GM21381 (cell line): ENCODE measurements around the gene HNRNPLL.
A peak's percentile ranks its signal among the peaks of the same experiment; 100 is the strongest.
"Not testable (repeated sequence)": the region's sequence is repeated elsewhere in the genome, so short reads cannot be mapped to it uniquely, and the experiment has no call there.

Experiments used
- ATAC-seq: cut with Tn5 transposase; IDR thresholded peaks from one replicate; pipeline ENCODE4 v1.9.1; 2021; ENCODE audit warnings: mild to moderate bottlenecking, moderate library complexity; ENCODE audit not compliant: unreplicated experiment

The HNRNPLL gene

DNA sequence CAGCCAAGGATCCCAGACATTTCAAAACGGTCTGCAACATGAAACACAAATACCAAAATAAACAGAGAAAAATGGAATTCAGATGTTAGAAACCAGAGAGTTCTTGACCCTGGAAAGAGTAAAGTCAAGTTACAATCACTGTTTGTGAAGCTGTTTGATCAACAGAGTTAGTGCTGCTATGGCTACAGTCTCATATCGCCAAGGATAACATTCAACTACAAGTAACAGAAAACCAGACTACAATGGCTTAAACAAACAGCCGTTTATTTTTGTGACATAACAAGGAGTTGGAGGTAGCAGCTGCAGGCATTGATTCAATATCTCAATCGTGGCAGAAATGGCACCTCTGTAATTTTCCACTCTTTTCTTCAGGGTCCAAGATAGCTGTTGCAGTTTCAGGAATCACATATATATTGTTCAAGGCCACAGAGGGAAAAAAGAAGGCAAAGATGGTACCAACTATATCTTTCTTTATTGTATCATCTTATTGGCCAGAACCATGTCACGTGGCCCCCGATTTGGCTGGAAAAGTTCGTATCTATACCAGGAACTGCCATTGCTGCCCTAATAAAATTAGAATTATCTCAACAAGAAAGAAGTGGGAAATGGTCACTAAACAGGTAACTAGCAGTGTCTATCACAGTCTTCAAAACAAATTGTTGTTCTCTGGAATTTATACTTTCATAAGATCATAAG, 17.7 kb upstream of the HNRNPLL start:
- ATAC-seq: no peak

GRCh38 chr2:38619458-38620164, 16.9 kb upstream of the HNRNPLL start:
- peak; percentile 50 for ATAC-seq

DNA sequence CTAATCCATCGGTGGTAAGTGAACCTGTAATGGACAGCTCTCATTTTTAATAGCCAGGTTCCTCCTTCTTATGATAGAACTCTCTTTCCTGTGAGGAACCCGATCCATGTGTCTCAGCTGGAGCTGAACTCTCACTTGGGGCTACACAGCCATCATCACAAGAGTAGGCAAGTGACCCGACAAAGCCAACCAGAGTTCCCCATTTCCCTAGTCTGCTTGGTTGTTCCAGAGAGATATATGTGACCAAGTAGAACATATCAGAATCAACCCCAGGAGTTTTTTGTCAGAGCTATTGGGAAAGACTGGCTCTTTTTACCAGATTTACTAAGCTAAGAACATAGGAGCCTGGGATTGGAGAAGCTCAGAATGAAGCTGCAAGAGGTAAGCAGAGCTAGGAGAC, 14.6 kb upstream of the HNRNPLL start:
- ATAC-seq: no peak

- ATAC-seq: no peak
Observed at GRCh38 chr2:38615237-38615636, 12.5 kb upstream of the HNRNPLL start.

- ATAC-seq: no peak
Observed at GRCh38 chr2:38613849-38614213, 11.1 kb upstream of the HNRNPLL start.

GRCh38 chr2:38613126-38613848, 10.6 kb upstream of the HNRNPLL start:
- no peak for ATAC-seq

GRCh38 chr2:38610851-38611801, 8.4 kb upstream of the HNRNPLL start:
- peak; percentile 56 for ATAC-seq

DNA sequence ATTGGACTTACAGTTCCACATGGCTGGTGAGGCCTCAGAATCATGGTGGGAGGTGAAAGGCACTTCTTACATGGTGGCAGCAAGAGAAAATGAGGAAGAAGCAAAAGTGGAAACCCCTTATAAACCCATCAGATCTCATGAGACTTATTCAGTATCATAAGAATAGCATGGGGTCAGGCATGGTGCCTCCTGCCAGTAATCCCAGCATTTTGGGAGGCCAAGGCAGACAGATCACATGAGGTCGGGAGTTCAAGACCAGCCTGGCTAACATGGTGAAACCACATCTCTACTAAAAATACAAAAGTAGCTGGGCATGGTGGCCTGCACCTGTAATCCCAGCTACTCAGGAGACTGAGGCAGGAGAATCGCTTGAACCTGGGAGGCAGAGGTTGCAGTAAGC, 6.5 kb upstream of the HNRNPLL start:
- not testable (repeated sequence) for ATAC-seq

DNA sequence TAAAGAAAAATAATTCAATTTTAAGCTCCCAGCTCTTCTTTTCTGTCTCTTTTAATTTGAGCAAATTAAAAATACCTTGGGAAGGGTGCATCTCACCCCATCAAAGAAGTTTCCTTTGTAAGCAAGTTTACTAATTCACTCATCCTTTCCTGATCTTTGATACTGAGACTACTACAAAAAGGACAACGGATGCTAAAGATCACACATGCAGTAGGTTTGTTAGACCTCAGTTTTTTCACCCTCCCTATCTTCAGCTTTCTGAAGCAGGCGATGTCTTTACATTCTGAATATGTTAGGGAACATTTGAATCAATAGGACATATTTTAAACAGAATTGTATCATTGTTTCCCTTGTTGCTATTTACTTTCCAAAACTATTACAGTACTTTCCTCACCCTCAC, 6.0 kb upstream of the HNRNPLL start:
- ATAC-seq: no peak

DNA sequence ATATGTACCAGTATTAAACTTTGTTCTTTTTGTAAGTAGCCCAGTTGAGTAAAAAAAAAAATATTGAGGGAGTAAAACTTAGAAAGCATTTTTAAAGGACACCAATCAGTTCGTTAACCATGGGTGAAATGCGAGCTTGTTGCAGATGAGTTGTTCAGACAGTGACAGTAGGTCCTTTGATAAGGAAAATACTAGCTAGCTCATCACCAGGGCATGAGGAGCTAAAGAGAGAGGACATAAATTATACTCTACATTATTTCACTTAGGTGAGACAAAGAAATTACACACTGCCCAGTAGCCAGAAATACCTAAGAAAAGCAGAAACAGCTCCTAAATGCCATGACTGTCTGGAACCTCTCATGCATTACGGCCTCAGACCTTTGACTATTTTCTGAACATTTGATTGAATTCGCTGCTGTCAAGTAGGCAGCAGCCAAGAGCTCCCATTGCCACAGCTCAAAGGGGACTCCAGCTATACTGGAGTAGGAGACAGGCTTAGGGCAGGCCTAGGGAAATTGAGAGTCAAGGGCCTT, 2.6 kb upstream of the HNRNPLL start:
- no peak for ATAC-seq

DNA sequence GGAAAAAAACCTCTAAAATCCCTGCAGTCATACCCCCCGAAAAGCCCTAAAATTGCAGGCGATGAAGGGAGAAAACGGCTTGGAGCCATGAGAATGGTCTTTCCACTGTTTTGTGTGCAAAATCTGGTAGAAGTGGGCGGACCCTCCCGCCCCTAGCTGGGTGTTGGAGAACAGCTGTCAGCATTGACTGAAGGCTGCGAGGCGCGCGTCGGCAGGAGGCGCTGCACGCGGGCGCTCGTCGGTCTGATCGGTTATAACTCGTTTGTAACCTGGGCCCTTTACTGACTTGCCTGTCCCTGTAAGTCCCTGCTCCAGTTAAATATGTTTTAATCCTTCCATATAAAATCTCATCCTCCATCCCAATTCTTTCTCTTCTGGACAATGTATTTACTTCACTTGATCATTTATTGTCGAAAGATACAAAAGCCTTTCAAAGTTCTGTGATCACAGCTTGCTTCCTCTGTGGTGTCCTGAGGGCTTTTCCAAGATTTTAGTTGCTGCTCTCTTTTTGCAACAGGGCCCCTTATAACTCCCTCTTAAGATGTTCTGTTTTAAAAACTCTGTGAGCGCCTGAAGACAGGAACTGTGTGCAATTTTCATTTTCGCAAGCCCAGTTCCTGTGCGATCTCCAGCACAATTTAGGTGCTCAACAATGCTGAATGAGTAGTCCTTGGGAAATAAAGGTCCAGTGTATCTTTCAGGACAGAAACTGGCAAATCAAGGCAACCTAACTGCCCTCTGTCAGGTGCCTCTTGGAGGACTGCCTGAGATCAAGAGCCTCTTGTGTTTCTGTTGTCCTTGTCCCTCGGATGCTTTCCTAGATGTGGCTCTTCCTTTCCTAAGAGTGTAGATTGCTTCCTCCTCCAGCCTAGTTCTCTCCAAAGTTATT, 918 bp upstream of the HNRNPLL start:
- peak; percentile 42 for ATAC-seq

DNA sequence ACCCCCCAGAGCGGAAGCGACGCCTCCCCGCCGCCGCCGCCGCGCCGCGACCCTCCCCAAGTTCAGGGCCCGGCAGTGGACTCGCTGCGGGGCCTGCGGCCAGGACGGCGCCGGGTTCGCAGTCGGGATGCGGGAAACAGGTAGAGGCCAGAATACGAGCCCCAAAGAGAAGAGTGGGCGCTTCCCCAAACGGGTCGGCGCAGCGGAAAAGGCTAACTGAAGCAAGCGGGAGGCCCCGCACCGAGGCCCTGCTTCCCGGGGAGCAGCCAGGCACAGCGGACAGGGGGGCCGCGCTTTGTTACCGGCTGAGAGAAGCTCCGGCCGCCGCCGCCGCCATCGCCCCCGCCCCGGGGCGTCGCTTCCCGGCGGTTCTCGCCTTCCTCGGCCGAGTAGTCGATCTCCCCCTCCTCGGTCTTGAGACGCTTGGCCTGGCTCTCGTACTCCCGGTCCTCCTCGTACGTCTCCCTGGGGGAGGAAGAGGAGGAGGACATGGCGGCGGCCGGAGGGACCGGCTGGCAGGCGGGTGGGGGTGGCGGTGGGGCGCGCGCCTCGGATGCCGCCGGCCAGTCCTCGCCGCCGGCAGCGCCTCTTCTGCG, 494 bp downstream of the HNRNPLL start:
- ATAC-seq: no peak

- no peak for ATAC-seq
Observed at GRCh38 chr2:38601463-38602135, 1.1 kb downstream of the HNRNPLL start.

DNA sequence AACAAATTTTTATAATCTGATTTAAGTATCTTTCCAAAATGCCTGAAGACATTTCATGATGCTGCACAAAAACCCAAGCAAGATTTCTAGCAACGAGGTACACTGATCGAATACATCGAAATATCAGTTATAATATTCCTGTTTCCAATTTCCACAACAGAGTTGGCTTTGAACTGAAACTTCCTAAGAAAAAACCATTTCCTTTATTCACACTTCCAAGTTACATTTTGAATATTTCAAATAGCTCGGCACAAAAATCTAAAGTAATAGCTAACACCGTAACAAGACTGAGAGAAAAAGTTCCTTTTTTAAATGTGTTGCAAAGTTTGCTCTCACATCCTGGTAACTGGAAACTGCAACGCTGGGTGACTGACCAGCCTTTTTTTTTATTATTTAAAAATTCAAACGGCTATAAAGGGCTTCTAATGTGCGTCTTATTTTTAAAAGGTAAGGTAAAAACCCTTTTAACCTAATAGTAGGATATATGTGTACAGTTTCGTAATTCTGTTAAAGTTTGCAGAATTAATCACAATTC, 1.7 kb downstream of the HNRNPLL start:
- no peak for ATAC-seq

- ATAC-seq: no peak
Observed at GRCh38 chr2:38600242-38600891, 2.4 kb downstream of the HNRNPLL start.

- ATAC-seq: no peak
Observed at GRCh38 chr2:38599706-38600105, 3.0 kb downstream of the HNRNPLL start.

- no peak for ATAC-seq
Observed at GRCh38 chr2:38598991-38599295, 3.8 kb downstream of the HNRNPLL start.
